ENCODE results near the gene REN. TPM values are rescaled to one million over a fixed set of nuclear protein-coding genes. Genes with fewer than 3 reads are reported as not detected.

Gene REN
- total and polyA plus RNA-seq, 5 experiments from 2014 or later, result not detected

DNA sequence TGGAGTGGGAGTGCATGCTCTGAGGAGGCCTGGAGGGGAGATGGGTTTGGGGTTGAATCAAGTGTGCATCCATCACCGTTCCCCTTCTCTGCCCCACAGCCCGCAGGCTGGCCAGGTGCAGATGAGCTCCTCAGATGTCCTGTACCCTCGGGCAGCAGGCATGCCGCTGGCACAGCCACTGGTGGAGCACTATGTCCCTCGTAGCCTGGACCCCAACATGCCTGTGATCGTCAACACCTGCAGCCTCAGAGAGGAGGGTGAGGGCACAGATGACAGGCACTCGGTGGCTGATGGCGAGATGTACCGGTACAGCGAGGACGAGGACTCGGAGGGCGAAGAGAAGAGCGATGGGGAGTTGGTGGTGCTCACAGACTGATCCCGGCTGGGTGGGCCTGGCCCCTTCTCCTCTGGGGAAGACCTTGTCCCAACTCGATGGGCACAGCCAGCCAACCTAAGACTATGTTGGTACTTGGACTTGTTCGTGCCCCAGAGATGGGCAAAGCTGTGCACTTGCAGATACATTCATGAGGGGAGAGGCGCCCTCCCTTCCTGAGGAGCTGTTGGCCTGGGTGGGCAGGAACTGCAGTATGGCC is 40.3 kb downstream of the REN start:
- POLR2A ChIA-PET, result no interaction called here
- no peak for ATAC-seq
- Mint-ChIP-seq H3K36me3 (no peaks in the 10 kb centered on the region), H3K27ac (no peak overlapping the region), H3K4me3 (no peak overlapping the region), H3K4me1 (peaks cover 2 to 11% (median 5%) of the 10 kb centered on the region in 4 donors), H3K9me3 (no peaks in the 10 kb centered on the region), H3K27me3 (peaks cover 0 to 3% (median 0%) of the 10 kb centered on the region in 5 donors)
- no peak for DNase-seq

DNA sequence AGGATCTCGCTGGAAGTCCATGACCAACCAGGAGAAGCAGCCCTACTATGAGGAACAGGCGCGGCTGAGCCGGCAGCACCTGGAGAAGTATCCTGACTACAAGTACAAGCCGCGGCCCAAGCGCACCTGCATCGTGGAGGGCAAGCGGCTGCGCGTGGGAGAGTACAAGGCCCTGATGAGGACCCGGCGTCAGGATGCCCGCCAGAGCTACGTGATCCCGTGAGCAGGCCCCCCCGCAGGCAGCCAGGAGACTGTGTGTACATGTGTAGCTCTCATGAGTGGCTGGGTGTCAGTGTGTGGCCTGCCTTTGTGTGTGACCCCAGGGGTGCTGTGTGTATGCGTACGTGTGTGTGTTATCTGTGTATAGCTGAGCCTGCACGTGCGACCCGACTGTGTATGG is 41.5 kb downstream of the REN start:
- Mint-ChIP-seq H3K36me3 (no peaks in the 10 kb centered on the region), H3K9me3 (no peaks in the 10 kb centered on the region), H3K27me3 (peaks cover 0 to 3% (median 0%) of the 10 kb centered on the region in 5 donors), H3K4me3 (no peak overlapping the region), H3K27ac (no peak overlapping the region), H3K4me1 (peaks cover 2 to 11% (median 5%) of the 10 kb centered on the region in 4 donors)
- ATAC-seq (no peak), DNase-seq (no peak)
- POLR2A ChIA-PET, result no interaction called here

DNA sequence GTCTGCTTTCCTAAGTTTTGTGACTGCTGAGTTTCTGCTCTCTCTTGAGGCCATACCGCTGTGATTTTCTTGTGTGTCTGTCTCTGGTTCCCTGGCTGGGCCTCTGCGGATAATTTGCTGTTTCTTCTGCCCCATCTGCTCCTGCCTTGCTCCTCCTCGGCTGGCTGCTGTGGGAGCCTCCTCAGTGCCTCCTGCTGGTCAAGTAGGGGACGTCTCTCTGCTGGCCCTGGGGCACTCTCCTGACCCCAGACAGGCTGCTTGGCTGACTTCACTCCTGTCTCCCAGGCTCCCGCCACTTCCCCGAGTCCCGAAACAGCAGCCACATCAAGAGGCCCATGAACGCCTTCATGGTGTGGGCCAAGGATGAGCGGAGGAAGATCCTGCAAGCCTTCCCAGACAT is 42.8 kb downstream of the REN start:
- DNase-seq (no peak), ATAC-seq (no peak)
- no peaks in the 10 kb centered on the region for H3K4me1 Mint-ChIP-seq
- H3K9me3 Mint-ChIP-seq, result no peaks in the 10 kb centered on the region
- no peak overlapping the region for H3K4me3 Mint-ChIP-seq
- H3K27ac Mint-ChIP-seq, result no peak overlapping the region
- H3K36me3 Mint-ChIP-seq, result no peaks in the 10 kb centered on the region
- POLR2A ChIA-PET, result no interaction called here
- H3K27me3 Mint-ChIP-seq, result no peaks in the 10 kb centered on the region

DNA sequence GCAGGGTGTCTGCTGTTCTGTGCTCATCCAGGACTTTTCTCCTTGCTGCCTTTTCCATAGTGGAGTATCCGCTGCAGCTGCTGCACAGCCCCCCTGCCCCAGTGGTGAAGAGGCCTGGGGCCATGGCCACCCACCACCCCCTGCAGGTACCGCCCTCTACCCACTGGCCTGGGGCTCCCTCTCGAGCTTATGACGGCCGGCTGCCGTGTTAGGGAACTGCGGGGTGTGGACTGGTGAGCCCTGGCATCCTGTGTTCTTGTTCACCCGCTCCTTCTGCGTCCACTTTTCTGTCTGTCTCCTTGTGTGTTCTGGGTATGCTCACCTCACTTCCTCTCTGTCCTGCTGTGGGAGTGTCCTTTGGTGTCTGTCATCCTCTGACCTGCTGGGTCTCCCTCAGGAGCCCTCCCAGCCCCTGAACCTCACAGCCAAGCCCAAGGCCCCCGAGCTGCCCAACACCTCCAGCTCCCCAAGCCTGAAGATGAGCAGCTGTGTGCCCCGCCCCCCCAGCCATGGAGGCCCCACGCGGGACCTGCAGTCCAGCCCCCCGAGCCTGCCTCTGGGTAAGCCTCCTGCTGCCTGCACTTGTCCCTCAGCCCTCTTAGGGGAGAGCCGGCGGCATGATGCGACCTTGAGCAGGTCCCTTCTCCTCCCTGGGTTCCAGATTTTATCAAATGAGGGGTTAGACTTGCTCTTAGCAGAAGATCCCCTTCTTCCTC is 44.1 kb downstream of the REN start:
- Mint-ChIP-seq H3K36me3 (no peaks in the 10 kb centered on the region), H3K27ac (peak overlapping the region in 2 of 10 donors; percentile 43 to 62), H3K27me3 (no peaks in the 10 kb centered on the region), H3K4me3 (no peak overlapping the region), H3K9me3 (no peaks in the 10 kb centered on the region), H3K4me1 (no peaks in the 10 kb centered on the region)
- DNase-seq (no peak), ATAC-seq (no peak)
- POLR2A ChIA-PET, result no interaction called here

DNA sequence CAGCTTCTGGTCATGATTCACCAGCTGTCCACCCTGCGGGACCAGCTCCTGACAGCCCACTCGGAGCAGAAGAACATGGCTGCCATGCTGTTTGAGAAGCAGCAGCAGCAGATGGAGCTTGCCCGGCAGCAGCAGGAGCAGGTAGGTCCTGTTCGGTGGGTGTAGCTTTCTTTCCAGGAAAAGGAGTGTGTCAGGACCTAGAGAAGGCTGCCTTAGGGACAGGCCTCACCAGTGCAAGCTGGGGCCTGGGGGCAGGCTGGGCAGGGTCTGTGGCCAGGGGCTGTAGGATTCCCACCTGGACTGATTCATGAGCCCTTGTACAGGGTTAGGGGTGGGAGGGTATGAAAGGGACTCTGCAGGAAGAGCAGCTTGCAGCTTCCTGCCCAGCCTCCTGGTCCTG is 49.6 kb downstream of the REN start:
- POLR2A ChIA-PET, result no interaction called here
- H3K36me3 Mint-ChIP-seq, result no peaks in the 10 kb centered on the region
- DNase-seq (no peak), ATAC-seq (no peak)
- H3K4me1 Mint-ChIP-seq, result peaks cover 0 to 2% (median under 1%) of the 10 kb centered on the region in 4 donors
- no peak overlapping the region for H3K4me3 Mint-ChIP-seq
- H3K9me3 Mint-ChIP-seq, result peaks cover 0 to 2% (median 0%) of the 10 kb centered on the region in 9 donors
- H3K27ac Mint-ChIP-seq, result no peak overlapping the region
- peaks cover 0 to 3% (median 0%) of the 10 kb centered on the region in 5 donors for H3K27me3 Mint-ChIP-seq

DNA sequence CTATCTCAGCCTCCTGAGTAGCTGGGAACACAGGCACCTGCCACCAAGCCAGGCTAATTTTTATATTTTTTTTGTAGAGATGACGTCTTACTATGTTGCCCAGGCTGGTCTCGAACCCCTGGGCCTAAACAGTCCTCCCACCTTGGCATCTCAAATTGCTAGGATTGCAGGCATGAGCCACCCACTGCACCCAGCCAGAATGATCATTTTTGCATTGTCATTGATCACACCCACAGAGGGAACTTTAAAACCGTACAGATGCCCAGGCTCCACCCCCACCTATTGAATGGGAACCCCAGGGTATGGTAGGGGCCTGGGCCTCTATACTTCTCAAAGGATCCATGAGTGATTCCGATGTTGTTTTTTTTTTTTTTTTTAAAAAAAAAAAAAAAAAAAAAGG is 51.0 kb downstream of the REN start:
- peaks cover 0 to 3% (median 0%) of the 10 kb centered on the region in 5 donors for H3K27me3 Mint-ChIP-seq
- DNase-seq, result no peak
- POLR2A ChIA-PET, result interaction anchor here (0.6 kb wide), 1 partner anchor 374 kb away, joined by 3 read pairs; no protein-coding TSS in a partner anchor
- H3K4me1 Mint-ChIP-seq, result peaks cover 0 to 2% (median under 1%) of the 10 kb centered on the region in 4 donors
- no peak for ATAC-seq
- H3K4me3 Mint-ChIP-seq, result no peak overlapping the region
- no peak overlapping the region for H3K27ac Mint-ChIP-seq
- peaks cover 0 to 2% (median 0%) of the 10 kb centered on the region in 9 donors for H3K9me3 Mint-ChIP-seq
- H3K36me3 Mint-ChIP-seq, result no peaks in the 10 kb centered on the region

DNA sequence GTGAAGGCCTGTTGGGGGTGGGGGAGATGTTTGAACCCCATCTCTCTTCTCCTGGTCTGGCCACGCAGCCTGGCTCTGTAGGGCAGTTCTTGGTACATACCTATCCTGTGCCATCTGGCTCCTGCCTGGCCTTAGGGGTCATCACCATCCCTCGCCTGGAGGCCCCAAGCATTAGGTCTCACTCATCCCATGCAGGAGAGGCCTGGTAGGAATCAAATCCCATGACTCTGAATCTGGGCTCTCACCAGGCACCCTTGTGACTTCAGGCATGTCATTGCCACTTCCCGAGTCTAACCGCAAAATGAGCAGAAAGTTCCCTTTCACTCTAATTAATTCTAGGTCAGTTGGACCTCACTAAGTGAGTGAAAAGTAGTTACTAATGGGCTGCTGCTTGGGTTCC is 51.5 kb downstream of the REN start:
- Mint-ChIP-seq H3K4me1 (peaks cover 0 to 2% (median under 1%) of the 10 kb centered on the region in 4 donors), H3K9me3 (peaks cover 0 to 2% (median 0%) of the 10 kb centered on the region in 9 donors), H3K27me3 (peaks cover 0 to 3% (median 0%) of the 10 kb centered on the region in 5 donors), H3K36me3 (no peaks in the 10 kb centered on the region), H3K27ac (no peak overlapping the region), H3K4me3 (no peak overlapping the region)
- ATAC-seq (no peak), DNase-seq (no peak)
- POLR2A ChIA-PET, result no interaction called here

DNA sequence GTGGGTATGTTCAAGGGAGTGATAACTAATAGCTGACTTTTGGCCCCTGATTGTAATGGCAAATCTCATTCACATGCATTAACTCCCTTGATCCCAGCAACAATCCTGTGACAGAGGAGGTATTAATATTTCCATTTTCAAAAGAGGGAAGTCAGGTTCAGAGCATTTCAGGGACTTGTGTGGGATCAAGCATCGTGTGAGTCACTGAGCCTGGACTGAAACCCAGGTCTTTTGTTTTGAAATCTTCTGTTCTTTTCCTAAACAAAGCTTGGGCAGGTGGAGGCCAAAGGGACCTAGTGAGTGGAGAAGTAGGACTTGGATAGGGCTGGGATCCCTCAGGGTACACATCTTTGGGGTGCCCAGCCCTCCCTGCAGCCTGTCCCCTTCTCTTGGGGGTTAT is 52.2 kb downstream of the REN start:
- Mint-ChIP-seq H3K4me1 (peaks cover 0 to 4% (median 2%) of the 10 kb centered on the region in 4 donors), H3K27ac (no peak overlapping the region)
- POLR2A ChIA-PET, result no interaction called here

DNA sequence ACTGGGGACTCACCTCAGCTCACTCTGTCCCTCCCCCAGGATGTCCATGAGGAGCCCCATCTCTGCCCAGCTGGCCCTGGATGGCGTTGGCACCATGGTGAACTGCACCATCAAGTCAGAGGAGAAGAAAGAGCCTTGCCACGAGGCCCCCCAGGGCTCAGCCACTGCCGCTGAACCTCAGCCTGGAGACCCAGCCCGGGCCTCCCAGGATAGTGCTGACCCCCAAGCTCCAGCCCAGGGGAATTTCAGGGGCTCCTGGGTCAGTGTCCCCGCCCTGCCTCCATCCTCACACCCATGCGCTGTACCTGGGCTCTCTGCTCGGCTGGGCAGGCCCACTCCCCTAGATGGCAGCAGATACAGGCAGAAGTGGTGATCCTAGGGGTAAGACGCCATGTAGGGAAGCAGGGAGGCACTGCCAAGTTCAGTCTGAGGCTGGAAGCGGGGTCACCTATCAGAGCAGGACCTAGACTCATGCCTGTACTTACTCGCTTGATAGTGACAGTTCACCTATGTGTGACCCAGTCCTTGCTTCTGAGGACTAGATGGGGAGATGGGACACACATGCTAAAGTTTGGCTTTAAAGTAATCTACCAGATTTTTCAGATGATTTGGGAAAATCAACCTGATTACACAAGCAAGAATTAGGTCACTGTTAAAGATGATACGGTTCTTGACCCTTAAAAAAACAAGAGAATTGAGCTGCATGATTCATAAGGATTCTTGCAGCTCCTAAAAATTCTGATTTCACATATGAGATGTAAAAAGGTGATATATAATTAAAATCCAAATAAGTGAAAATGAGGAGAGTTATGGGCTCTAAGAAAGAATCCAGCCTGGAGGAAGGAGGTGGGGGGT is 53.0 kb downstream of the REN start:
- DNase-seq, result no peak
- POLR2A ChIA-PET, result no interaction called here
- Mint-ChIP-seq H3K27me3 (peaks cover 0 to 4% (median 2%) of the 10 kb centered on the region in 5 donors), H3K36me3 (no peaks in the 10 kb centered on the region), H3K4me3 (no peak overlapping the region), H3K4me1 (peaks cover 0 to 4% (median 2%) of the 10 kb centered on the region in 4 donors), H3K9me3 (peaks cover 0 to 2% (median 0%) of the 10 kb centered on the region in 9 donors), H3K27ac (peak overlapping the region in 1 of 10 donors; percentile 24)
- no peak for ATAC-seq

More for the DNA sequence above, 52.2 kb downstream of the REN start:
- Mint-ChIP-seq H3K36me3 (no peaks in the 10 kb centered on the region), H3K4me3 (no peak overlapping the region), H3K9me3 (peaks cover 0 to 2% (median 0%) of the 10 kb centered on the region in 9 donors), H3K27me3 (peaks cover 0 to 3% (median 2%) of the 10 kb centered on the region in 5 donors)
- ATAC-seq (no peak), DNase-seq (no peak)

DNA sequence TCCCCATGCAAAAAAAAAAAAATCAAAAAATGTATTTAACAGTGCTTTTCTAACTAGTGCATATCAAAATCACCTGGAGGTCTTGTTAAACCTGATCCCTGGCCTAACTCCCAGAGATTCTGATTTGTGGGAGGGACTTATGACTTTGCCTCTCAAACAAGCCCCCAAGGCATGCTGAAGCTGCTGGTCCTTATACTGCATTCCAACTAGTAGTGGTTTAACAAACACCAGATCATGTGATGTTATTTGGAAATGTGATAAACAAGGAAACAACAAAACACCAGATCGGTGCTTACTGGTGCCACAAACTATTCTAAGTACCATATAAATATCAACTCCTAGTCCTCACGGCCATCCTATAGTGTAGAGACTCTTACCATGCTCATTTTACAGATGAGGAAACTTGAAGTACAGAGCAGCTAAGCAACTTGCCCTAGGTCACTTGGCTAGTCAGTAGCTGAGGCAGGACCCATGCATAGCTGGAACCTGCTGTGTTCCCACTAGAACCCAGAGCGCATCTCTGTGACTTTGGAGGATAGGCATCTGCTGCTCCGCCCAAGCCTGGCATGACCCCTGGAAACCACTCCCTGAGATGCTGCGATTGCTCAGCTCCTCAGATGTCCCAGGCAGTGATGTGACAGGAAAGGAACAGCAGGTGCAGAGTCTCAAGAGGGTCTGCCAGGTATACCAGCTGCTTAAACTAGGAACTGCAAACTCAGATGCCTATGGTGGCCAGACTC is 55.1 kb downstream of the REN start:
- H3K9me3 Mint-ChIP-seq, result peaks cover 0 to 2% (median 0%) of the 10 kb centered on the region in 9 donors
- peaks cover 0 to 8% (median 3%) of the 10 kb centered on the region in 4 donors for H3K4me1 Mint-ChIP-seq
- no peaks in the 10 kb centered on the region for H3K36me3 Mint-ChIP-seq
- DNase-seq (no peak), ATAC-seq (no peak)
- POLR2A ChIA-PET, result no interaction called here
- no peak overlapping the region for H3K4me3 Mint-ChIP-seq
- no peak overlapping the region for H3K27ac Mint-ChIP-seq
- peaks cover 0 to 4% (median 2%) of the 10 kb centered on the region in 5 donors for H3K27me3 Mint-ChIP-seq

DNA sequence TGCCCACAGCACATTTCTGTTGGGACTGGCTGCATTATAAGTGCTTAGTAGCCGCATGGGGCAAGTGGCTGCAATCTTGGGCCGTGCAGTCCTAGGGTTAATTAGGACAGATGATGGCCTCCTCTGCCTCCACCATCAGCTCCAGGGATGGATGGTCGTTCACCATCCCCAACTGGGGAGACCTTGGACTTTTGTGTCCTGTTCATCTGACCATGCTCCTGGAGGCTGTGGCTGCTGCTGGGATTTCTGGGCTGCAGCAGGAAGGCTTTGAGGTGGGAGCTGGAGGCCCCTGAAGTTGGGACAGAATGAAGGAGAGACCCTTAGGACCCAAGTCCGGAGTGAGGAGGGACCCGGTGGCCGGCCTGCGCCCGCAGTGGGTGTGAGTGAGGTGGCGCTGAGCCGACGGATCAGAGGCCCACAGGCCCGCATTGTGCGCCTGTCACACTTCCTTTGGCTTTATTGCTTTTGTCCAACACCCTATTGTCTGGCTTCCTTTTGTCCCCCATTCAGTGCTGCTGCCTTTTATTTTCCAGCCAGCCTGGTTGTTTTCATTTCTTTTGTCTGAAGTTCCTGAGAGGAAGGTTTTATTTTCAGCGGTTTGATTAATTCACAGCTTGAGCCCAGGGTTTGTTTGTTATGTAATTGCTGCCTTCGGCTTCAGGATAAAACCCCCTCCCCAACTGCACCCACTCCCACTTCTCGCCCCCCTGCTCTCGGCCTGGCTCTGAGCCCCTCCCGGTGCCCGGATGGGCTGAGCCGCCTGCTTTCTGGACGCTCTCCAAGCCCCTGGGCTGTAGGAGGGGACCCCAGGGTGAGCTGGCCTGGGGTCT is 57.6 kb downstream of the REN start:
- no peak for DNase-seq
- Mint-ChIP-seq H3K36me3 (no peaks in the 10 kb centered on the region), H3K4me1 (peaks cover 10 to 25% (median 17%) of the 10 kb centered on the region in 4 donors), H3K4me3 (no peak overlapping the region), H3K27ac (peak overlapping the region in 1 of 10 donors; percentile 31), H3K9me3 (peaks cover 0 to 2% (median 0%) of the 10 kb centered on the region in 9 donors), H3K27me3 (peaks cover 0 to 5% (median 3%) of the 10 kb centered on the region in 5 donors)
- ATAC-seq, result no peak
- POLR2A ChIA-PET, result no interaction called here

DNA sequence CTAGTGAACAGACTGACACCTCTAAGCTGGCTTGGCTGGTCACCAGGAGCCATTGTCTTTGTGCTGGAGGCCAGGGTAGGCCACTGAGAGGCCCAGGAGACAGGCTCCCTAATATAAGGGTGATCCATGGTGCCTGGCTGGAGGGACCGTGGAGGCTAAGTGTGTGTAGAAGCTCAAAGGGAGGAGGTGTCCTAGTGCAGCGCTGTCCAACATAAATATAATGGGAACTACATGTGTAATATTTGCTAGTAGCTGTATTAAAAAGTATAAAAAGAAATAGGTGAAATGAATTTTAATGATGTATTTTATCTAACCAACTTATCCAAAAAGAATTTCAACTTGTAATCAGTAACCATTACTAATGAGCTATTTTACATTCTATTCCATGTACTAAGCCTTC is 58.2 kb downstream of the REN start:
- POLR2A ChIA-PET, result no interaction called here
- Mint-ChIP-seq H3K36me3 (no peaks in the 10 kb centered on the region), H3K4me1 (peaks cover 12 to 31% (median 24%) of the 10 kb centered on the region in 4 donors), H3K27me3 (peaks cover 0 to 5% (median 3%) of the 10 kb centered on the region in 5 donors), H3K4me3 (no peak overlapping the region), H3K9me3 (no peaks in the 10 kb centered on the region), H3K27ac (no peak overlapping the region)
- no peak for DNase-seq
- ATAC-seq, result no peak
